ENCODE data around the gene CCNQ.
"Not testable (repeated sequence)": the region's sequence is repeated elsewhere in the genome, so short reads cannot be mapped to it uniquely, and the experiment has no call there.

The CCNQ gene

GRCh38 chrX:153609917-153610835 lies 11.2 kb upstream of the CCNQ start:
- in situ Hi-C loops (cut with HindIII; ENCODE audit: low pct_ligation_motif_present, low sequenced_read_pairs) = no loop called here
- Histone ChIP-seq H3K36me3 (replicated peaks) (no peaks in the 10 kb centered on the region), H3K4me3 (ENCODE audit: low read depth, low read length) (peak overlapping the region; percentile 34), H3K27me3 (replicated peaks) (no peaks in the 10 kb centered on the region), H3K27ac (no peak overlapping the region)
- TF ChIP-seq CTCF (IDR thresholded peaks at IDR 0.05; ENCODE audit: low read depth, low read length, missing control alignments) = peak; percentile 82
- DNase-seq = peak; percentile 20

GRCh38 chrX:153608806-153609205 lies 9.9 kb upstream of the CCNQ start:
- in situ Hi-C loops (cut with HindIII; ENCODE audit: low pct_ligation_motif_present, low sequenced_read_pairs) = no loop called here
- H3K4me3 ChIP-seq (ENCODE audit: low read depth, low read length) = no peak overlapping the region
- DNase-seq = no peak
- no peak for TF ChIP-seq CTCF (IDR thresholded peaks at IDR 0.05; ENCODE audit: low read depth, low read length, missing control alignments)
- no peaks in the 10 kb centered on the region for H3K27me3 ChIP-seq (replicated peaks)
- no peaks in the 10 kb centered on the region for H3K36me3 ChIP-seq (replicated peaks)
- no peak overlapping the region for H3K27ac ChIP-seq

GRCh38 chrX:153608376-153608775 lies 9.4 kb upstream of the CCNQ start:
- Histone ChIP-seq H3K27ac (no peak overlapping the region), H3K27me3 (replicated peaks) (no peaks in the 10 kb centered on the region), H3K4me3 (ENCODE audit: low read depth, low read length) (no peak overlapping the region), H3K36me3 (replicated peaks) (no peaks in the 10 kb centered on the region)
- DNase-seq = no peak
- TF ChIP-seq CTCF (IDR thresholded peaks at IDR 0.05; ENCODE audit: low read depth, low read length, missing control alignments) = no peak
- in situ Hi-C loops (cut with HindIII; ENCODE audit: low pct_ligation_motif_present, low sequenced_read_pairs) = no loop called here

GRCh38 chrX:153606503-153606902 lies 7.6 kb upstream of the CCNQ start:
- Histone ChIP-seq H3K27me3 (replicated peaks) (no peaks in the 10 kb centered on the region), H3K36me3 (replicated peaks) (no peaks in the 10 kb centered on the region), H3K4me3 (ENCODE audit: low read depth, low read length) (no peak overlapping the region), H3K27ac (no peak overlapping the region)
- no peak for DNase-seq
- in situ Hi-C loops (cut with HindIII; ENCODE audit: low pct_ligation_motif_present, low sequenced_read_pairs) = no loop called here
- no peak for TF ChIP-seq CTCF (IDR thresholded peaks at IDR 0.05; ENCODE audit: low read depth, low read length, missing control alignments)

GRCh38 chrX:153604666-153605380 lies 5.9 kb upstream of the CCNQ start:
- in situ Hi-C loops (cut with HindIII; ENCODE audit: low pct_ligation_motif_present, low sequenced_read_pairs); H3K4me3 ChIP-seq (ENCODE audit: low read depth, low read length); H3K36me3 ChIP-seq (replicated peaks); H3K27ac ChIP-seq; DNase-seq; H3K27me3 ChIP-seq (replicated peaks): not testable (repeated sequence)

- no peak for DNase-seq
- in situ Hi-C loops (cut with HindIII; ENCODE audit: low pct_ligation_motif_present, low sequenced_read_pairs) = no loop called here
- H3K27me3 ChIP-seq (replicated peaks) = no peaks in the 10 kb centered on the region
- H3K36me3 ChIP-seq (replicated peaks) = no peaks in the 10 kb centered on the region
- TF ChIP-seq CTCF (IDR thresholded peaks at IDR 0.05; ENCODE audit: low read depth, low read length, missing control alignments) = no peak
- H3K4me3 ChIP-seq (ENCODE audit: low read depth, low read length) = no peak overlapping the region
- H3K27ac ChIP-seq = no peak overlapping the region
Measured at GRCh38 chrX:153603131-153603656, 4.3 kb upstream of the CCNQ start.
